Measurements from ENCODE around the gene PRDM11.

Gene PRDM11

DNA sequence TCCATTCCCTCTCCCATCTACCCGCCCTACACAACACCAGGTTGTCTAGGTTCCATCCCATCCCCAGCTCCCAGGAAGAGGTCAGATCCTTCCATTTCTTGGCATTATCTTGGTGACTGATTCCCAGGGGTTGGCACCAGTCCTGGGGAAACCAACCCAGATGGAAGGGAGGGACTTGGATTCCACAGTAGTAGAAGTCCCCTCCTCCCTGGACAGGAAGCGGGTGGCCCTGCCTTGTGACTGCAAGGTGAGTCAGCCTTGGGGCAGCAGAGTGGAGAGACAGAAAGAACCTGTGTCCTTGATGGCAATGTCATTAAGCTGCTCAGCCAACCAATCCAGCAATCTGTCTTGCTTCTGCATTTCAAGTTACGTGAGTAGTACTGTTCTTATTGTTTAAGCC, 113.2 kb downstream of the PRDM11 start:
- DNase-seq (ENCODE audit: low spot score) = no peak

GRCh38 chr11:45260071-45260470, 113.6 kb downstream of the PRDM11 start:
- no peak for DNase-seq (ENCODE audit: low spot score)

DNA sequence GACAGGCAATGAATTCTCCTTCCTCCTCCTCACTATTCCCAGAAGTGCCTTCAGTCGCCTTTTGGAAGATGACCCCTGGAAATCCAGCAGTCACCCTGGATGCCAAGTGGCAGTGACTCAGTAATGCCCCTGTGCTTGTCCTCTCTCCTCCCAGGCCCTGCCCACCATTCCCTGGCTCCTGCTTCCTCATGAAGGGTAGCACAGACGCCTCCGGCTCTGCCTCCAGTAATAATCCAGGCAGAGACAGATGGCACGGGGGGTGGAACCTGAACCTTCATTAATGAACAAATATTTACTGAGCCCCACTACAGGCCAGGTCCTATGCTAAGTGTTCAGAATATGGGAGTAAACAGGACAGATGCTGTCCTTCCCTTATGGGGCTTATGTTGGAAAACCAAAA, 116.5 kb downstream of the PRDM11 start:
- no peak for DNase-seq (ENCODE audit: low spot score)

GRCh38 chr11:45263773-45264172, 117.3 kb downstream of the PRDM11 start:
- DNase-seq (ENCODE audit: low spot score) = no peak

DNA sequence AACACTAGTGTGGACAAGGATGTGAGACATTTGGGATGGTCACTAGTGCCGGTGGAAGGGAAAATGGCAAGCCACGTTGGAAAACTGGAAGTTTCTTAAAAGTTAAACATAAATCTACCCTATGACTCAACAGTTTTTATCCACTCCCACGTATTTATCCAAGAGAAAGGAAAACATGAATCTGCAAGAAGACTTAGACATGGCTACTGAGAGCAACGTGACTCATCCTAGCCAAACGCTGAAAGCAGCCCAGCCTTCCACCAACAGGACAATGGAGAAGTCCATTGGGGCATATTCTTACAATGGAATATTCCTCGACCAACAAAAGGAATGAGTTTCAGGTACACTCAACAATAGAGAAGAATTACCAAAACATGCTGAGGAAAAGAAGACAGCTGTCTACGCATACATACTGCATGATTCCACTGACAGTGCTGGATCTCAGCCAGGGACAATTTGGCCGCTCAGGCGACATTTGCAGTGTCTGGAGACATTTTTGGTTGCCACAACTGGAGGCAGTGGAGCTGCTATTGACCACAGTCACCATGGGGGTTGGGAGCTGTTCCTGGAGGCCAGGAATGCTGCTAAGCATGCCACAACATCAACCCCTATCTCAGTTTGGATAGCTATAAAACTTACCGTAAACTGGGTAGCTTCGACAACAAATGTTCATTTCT, 118.5 kb downstream of the PRDM11 start:
- DNase-seq (ENCODE audit: low spot score) = no peak

DNA sequence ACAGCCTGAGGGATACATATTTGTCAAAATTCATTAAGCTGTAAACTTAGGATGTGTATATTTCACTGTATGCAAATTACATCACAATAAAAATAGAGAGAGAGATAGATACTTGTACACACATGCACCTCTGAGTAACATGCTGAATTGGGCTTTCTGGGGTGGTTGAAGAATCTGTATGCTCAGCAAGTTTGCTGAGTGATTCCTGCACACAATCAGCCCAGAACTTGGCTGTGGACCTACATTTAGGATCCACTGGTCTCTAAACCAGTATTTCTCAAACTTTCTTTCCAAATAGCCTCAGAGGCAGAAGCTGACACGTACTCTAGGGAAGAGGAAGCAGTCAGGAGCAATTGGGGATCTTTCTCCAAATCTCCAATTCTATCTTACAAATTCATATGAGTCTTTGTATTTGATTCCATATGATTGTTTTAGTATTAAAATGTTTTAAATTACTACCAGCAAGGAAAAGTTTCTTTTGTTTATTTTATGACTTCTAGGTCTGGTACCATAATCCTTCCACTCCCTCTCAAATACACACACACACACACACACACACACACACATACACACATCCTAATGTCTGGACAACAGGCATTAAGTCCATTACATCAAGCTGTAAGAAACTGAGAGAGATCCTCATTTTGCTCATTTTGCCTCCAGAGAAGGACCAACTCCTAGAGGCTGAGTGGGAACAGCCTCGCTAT, 119.7 kb downstream of the PRDM11 start:
- no peak for DNase-seq (ENCODE audit: low spot score)

DNA sequence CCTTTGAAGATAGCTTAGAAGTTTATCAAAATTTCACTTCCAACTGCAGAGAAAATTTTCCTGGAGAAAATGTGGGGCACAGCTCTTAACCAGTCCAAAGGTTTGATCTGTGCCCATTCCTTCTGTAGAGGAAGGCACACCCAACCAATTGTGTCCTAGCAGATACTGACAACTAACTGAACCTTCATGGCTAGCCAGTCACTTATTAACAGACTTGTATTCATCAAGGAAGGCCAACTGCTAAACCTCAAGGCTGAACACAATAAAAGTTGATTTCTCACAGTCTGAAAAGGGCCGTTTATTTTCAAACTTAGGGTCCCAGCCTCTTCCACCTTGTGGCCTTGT, 120.2 kb downstream of the PRDM11 start:
- no peak for DNase-seq (ENCODE audit: low spot score)

GRCh38 chr11:45267052-45267451, 120.6 kb downstream of the PRDM11 start:
- DNase-seq (ENCODE audit: low spot score) = no peak

- no peak for DNase-seq (ENCODE audit: low spot score)
Measured at GRCh38 chr11:45267652-45268299, 121.3 kb downstream of the PRDM11 start.

GRCh38 chr11:45269678-45270077, 123.2 kb downstream of the PRDM11 start:
- DNase-seq (ENCODE audit: low spot score) = no peak

DNA sequence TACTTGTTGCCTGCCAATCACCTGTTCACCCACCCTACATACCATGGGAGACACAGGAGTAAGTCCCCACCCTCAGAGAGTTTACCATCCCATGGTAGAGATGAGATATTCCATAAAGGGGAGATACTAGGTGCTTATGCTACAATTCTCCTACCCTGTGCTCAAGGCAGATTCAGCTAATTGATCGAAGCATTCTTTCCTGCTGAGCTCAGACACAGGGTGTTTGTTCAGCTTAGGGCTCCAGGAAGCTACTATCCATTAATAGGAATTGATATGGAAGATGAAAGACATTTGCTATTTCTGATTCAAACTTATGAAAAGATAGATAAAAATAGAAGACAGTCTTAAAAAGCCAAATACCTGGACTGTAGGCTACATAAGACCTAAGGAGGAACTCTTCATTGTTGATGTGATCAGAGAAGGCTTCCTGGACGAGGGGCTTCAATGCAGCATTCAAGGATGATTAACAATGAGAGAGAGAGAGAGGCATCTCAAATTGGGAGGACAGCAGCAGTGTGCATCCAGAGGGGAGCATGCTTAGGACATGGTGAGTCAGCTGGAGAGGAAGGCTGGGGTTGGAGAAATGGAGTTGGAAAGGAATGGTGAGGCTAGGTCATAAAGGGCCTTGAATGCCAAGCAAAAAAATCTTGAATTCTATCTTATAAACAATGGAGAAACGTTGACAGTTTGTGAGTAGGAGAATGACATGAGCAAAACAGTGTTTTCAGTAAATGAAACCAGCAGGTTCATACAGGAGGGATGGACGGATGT, 124.7 kb downstream of the PRDM11 start:
- no peak for DNase-seq (ENCODE audit: low spot score)

DNA sequence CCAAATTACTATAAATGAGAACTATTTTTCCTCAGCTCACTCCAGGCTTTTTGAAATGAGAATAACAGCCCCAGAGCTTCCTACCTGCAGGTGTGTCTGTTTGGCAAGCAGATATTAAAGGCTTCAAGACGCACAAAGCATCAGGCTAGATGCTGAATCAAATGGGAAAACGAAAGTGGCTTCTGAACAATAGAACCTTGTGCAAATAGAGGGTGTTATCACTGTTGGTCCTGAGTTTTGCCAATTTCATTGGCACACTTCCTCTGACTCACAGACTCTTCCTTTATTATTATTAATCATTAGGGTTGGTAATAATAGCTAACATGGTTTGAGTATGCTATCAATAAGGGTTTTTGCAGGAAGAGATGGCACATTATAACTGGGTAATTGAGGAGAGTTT, 126.3 kb downstream of the PRDM11 start:
- no peak for DNase-seq (ENCODE audit: low spot score)

DNA sequence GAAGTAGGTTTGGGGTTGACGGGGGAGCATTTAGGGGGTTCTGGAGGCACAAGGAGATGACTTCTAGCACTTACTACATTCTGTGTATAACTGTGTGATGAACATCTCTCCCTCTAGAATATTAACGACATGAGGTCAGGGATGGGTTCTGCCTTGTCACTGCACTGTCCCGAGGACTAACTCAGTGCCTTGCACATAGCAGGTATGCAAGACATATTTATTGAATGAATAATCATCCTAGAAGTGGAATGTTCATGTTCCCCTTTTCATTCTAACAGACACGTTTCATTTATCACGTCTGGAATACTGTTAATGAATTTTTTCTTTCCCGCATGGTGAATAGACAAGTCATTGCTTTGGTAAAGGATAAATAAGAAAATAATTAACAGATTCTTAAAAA, 127.1 kb downstream of the PRDM11 start:
- DNase-seq (ENCODE audit: low spot score) = no peak

GRCh38 chr11:45274206-45274605, 127.8 kb downstream of the PRDM11 start:
- no peak for DNase-seq (ENCODE audit: low spot score)

DNA sequence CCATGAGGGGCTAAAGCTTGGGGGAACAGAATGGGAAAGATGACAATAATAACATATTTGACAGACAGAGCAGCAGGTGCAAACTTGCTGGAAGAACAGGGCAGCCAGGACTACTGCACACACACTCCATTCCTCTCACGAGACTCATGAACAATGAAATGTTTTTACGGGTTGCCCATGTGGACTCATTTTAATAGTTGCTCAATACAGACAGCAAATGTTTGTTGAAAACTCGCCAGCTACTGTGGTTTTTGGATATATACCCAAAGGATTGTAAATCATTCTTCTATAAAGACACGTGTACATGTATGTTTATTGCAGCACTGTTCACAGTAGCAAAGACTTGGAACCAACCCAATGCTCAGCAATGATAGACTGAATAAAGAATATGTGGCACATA, 129.4 kb downstream of the PRDM11 start:
- no peak for DNase-seq (ENCODE audit: low spot score)

DNA sequence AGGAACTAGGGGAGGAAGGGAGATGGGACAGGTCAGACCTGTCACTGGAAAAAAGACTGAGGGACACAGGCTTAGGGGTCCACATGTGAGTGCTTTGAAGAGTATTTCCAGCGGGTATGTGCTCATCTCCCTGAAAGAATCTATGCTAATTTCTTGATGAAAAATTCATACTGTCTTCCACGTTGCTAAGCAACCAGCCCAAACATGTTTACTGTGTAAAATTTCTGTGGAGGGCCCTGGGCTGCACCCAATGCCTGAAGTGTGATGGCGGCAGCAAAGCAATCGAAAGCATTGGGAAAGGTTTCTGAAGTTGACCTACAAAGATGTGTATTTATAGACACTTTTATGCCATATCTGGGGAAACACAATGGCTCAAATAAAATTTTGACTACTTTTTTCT, 132.3 kb downstream of the PRDM11 start:
- DNase-seq (ENCODE audit: low spot score) = no peak

DNA sequence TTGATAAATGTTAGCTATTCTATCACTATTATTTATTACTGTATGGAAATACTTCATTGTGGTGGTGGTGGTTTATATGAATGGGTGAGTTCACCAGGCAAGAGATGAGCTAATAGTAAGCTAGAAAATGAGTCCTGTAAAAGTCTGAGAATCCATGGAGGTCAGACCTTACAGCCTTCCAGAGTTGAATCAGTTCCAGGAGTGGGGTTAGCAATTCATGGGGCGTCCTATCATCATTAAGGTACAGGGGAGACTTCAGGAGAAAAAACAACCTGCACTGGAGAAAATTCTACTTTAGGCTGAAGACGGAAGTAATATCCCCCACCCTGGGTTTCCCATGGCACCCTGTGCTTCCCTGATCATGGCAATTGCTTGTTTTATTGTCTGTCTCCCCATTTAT, 133.2 kb downstream of the PRDM11 start:
- no peak for DNase-seq (ENCODE audit: low spot score)

- DNase-seq (ENCODE audit: low spot score) = no peak
Measured at GRCh38 chr11:45280449-45280848, 134.0 kb downstream of the PRDM11 start.

- DNase-seq (ENCODE audit: low spot score) = no peak
Measured at GRCh38 chr11:45282081-45282480, 135.6 kb downstream of the PRDM11 start.

Data from SK-N-DZ (cell line).